ENCODE results near the gene SLCO2A1. TPM values are rescaled to one million over a fixed set of nuclear protein-coding genes. Genes with fewer than 3 reads are reported as not detected.

Gene SLCO2A1
- polyA plus RNA-seq, 4 donors, result 1.6 to 36.7 (median 4.9) TPM

DNA sequence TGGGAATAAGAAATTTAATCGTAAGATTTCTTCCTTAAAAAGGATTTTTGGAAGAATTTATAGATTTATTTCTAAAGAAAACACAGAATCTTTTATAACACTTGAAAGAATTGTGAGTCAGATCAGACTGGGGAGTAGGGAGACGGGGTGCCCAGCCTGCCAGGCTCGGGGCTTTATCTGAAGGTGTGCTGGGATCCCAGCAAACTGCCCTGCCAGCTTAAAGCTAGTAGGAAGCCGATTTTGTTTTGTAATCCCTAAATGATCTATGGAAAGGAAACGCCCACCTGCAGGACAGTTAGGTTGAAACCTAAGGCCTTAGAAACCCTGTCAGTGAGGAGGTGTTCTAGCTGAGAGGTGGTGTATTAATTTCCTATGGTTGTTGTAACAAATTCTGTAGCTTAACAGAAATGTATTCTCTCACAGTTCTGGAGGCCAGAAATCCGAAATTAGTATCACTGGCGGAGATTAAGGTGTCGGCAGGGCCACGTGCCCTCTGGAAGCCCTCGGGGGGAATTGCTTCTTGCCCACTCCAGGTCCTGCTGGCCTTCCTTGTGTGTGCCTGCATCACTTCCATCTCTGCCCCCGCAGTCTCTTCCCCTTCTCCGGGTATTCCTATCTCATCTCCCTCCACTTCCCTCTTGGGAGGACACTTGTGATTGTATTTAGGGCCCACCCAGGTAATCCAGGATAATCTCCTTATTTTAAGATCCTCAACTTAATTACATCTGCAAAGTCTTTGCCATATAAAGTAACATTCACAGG is 114.7 kb downstream of the SLCO2A1 start:
- no peak overlapping the region for H3K4me3 ChIP-seq (ENCODE audit: low read depth in 1 of 3, low read length in 3 of 3)
- peaks cover 0 to 7% (median 1%) of the 10 kb centered on the region in 3 donors for H3K27me3 ChIP-seq (ENCODE audit: control insufficient read depth in 3 of 3, insufficient read depth in 3 of 3, low read length in 3 of 3)
- H3K27ac ChIP-seq (ENCODE audit: low read depth in 1 of 3, low read length in 2 of 3), result no peak overlapping the region
- no peaks in the 10 kb centered on the region for H3K4me1 ChIP-seq (ENCODE audit: control insufficient read depth in 3 of 3, insufficient read depth in 2 of 3, low read depth in 1 of 3, low read length in 2 of 3)
- DNase-seq, result no peak
- WGBS, 3 donors, result 77 to 82% (median 78%) methylated on average over 12 of the region's 12 CpGs
- FAIRE-seq, result no peak
- H3K36me3 ChIP-seq (ENCODE audit: control insufficient read depth in 3 of 3, insufficient read depth in 2 of 3, low read depth in 1 of 3, low read length in 3 of 3), result no peaks in the 10 kb centered on the region
- no peaks in the 10 kb centered on the region for H3K9me3 ChIP-seq (ENCODE audit: control insufficient read depth in 2 of 2, insufficient read depth in 1 of 2, low read depth in 1 of 2, low read length in 1 of 2)

DNA sequence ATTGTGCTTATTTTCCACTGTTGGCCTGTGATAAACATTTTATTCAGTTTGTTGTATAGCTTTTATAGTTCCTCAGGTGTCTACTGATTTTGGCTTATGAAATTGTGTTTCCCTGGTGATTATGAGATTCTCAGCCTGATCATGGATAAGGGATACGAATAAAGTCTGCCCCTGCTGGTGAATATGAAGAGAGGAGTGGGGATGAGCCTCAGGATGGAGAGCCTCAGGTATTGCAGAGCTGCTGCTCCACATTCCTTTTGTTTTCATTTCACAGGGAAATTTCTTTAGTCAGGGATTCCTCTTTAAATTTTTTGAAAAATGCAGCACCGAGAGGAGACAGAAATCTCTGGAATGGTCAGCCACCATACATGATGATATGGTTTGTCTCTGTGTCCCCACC is 119.3 kb downstream of the SLCO2A1 start:
- H3K27me3 ChIP-seq (ENCODE audit: control insufficient read depth in 3 of 3, insufficient read depth in 3 of 3, low read length in 3 of 3), result peaks cover 0 to 5% (median 0%) of the 10 kb centered on the region in 3 donors
- no peak overlapping the region for H3K4me3 ChIP-seq (ENCODE audit: low read depth in 1 of 3, low read length in 3 of 3)
- H3K36me3 ChIP-seq (ENCODE audit: control insufficient read depth in 3 of 3, insufficient read depth in 2 of 3, low read depth in 1 of 3, low read length in 3 of 3), result no peaks in the 10 kb centered on the region
- H3K9me3 ChIP-seq (ENCODE audit: control insufficient read depth in 2 of 2, insufficient read depth in 1 of 2, low read depth in 1 of 2, low read length in 1 of 2), result no peaks in the 10 kb centered on the region
- no peak overlapping the region for H3K27ac ChIP-seq (ENCODE audit: low read depth in 1 of 3, low read length in 2 of 3)
- 65 to 76% (median 67%) methylated on average over 2 of the region's 2 CpGs for WGBS, 3 donors
- no peak for DNase-seq
- FAIRE-seq, result no peak
- H3K4me1 ChIP-seq (ENCODE audit: control insufficient read depth in 3 of 3, insufficient read depth in 2 of 3, low read depth in 1 of 3, low read length in 2 of 3), result no peaks in the 10 kb centered on the region

DNA sequence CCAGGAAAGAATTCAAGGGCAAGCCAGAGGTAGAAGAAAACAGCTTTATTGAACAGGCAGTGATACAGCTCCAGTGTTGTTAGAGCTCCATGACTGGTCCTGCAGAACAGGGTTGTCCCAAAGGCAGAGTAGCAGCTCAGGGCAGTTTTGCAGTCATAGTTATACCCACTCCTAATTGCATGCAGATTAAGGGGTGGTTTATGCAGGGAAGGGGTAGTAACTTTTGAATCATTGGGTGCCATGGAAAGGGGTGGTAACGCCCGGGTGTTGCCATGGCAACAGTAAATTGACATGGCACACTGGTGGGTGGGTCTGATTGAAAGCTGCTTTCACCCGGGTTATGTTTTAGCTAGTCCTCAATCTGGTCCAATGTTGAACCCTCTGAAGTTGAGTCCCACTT is 124.3 kb downstream of the SLCO2A1 start:
- Histone ChIP-seq H3K4me3 (ENCODE audit: low read depth in 1 of 3, low read length in 3 of 3) (no peak overlapping the region), H3K36me3 (ENCODE audit: control insufficient read depth in 3 of 3, insufficient read depth in 2 of 3, low read depth in 1 of 3, low read length in 3 of 3) (no peaks in the 10 kb centered on the region), H3K27ac (ENCODE audit: low read depth in 1 of 3, low read length in 2 of 3) (no peak overlapping the region), H3K27me3 (ENCODE audit: control insufficient read depth in 3 of 3, insufficient read depth in 3 of 3, low read length in 3 of 3) (peaks cover 0 to 12% (median 5%) of the 10 kb centered on the region in 3 donors), H3K4me1 (ENCODE audit: control insufficient read depth in 3 of 3, insufficient read depth in 2 of 3, low read depth in 1 of 3, low read length in 2 of 3) (no peaks in the 10 kb centered on the region), H3K9me3 (ENCODE audit: control insufficient read depth in 2 of 2, insufficient read depth in 1 of 2, low read depth in 1 of 2, low read length in 1 of 2) (no peaks in the 10 kb centered on the region)
- WGBS, 3 donors, result 48 to 69% (median 61%) methylated on average over 3 of the region's 3 CpGs
- DNase-seq, result no peak
- no peak for FAIRE-seq

DNA sequence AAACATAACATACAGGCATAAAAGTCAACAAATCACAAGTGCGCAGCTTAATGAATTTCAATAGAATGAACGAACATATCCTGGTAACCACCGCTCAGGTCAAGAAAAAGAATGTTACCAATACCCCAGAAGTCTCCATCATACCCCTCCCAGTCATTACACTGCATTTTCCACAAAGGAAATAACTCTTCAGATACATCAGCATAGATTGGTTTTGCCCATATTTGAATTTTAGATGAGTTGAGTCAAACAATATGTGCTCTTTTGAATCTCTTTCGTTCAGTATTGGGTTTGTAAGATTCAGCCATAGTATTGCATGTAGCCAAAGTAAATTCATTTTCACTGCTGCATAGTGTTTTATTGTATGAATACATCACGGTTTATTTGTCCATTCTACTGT is 127.9 kb downstream of the SLCO2A1 start:
- 81 to 84% (median 83%) methylated on average over 5 of the region's 5 CpGs for WGBS, 3 donors
- DNase-seq, result no peak
- Histone ChIP-seq H3K4me1 (ENCODE audit: control insufficient read depth in 3 of 3, insufficient read depth in 2 of 3, low read depth in 1 of 3, low read length in 2 of 3) (no peaks in the 10 kb centered on the region), H3K9me3 (ENCODE audit: control insufficient read depth in 2 of 2, insufficient read depth in 1 of 2, low read depth in 1 of 2, low read length in 1 of 2) (no peaks in the 10 kb centered on the region), H3K27me3 (ENCODE audit: control insufficient read depth in 3 of 3, insufficient read depth in 3 of 3, low read length in 3 of 3) (peaks cover 0 to 27% (median 5%) of the 10 kb centered on the region in 3 donors), H3K27ac (ENCODE audit: low read depth in 1 of 3, low read length in 2 of 3) (no peak overlapping the region), H3K4me3 (ENCODE audit: low read depth in 1 of 3, low read length in 3 of 3) (no peak overlapping the region), H3K36me3 (ENCODE audit: control insufficient read depth in 3 of 3, insufficient read depth in 2 of 3, low read depth in 1 of 3, low read length in 3 of 3) (no peaks in the 10 kb centered on the region)
- no peak for FAIRE-seq

GRCh38 chr3:133901083-133901482 is 128.6 kb downstream of the SLCO2A1 start:
- no peak for DNase-seq
- WGBS, 3 donors, result 81 to 88% (median 85%) methylated on average over 1 of the region's 1 CpG
- Histone ChIP-seq H3K27ac (ENCODE audit: low read depth in 1 of 3, low read length in 2 of 3) (no peak overlapping the region), H3K9me3 (ENCODE audit: control insufficient read depth in 2 of 2, insufficient read depth in 1 of 2, low read depth in 1 of 2, low read length in 1 of 2) (no peaks in the 10 kb centered on the region), H3K4me1 (ENCODE audit: control insufficient read depth in 3 of 3, insufficient read depth in 2 of 3, low read depth in 1 of 3, low read length in 2 of 3) (peaks cover 0 to 3% (median 0%) of the 10 kb centered on the region in 3 donors), H3K4me3 (ENCODE audit: low read depth in 1 of 3, low read length in 3 of 3) (no peak overlapping the region), H3K36me3 (ENCODE audit: control insufficient read depth in 3 of 3, insufficient read depth in 2 of 3, low read depth in 1 of 3, low read length in 3 of 3) (no peaks in the 10 kb centered on the region), H3K27me3 (ENCODE audit: control insufficient read depth in 3 of 3, insufficient read depth in 3 of 3, low read length in 3 of 3) (peaks cover 3 to 34% (median 6%) of the 10 kb centered on the region in 3 donors)
- no peak for FAIRE-seq

DNA sequence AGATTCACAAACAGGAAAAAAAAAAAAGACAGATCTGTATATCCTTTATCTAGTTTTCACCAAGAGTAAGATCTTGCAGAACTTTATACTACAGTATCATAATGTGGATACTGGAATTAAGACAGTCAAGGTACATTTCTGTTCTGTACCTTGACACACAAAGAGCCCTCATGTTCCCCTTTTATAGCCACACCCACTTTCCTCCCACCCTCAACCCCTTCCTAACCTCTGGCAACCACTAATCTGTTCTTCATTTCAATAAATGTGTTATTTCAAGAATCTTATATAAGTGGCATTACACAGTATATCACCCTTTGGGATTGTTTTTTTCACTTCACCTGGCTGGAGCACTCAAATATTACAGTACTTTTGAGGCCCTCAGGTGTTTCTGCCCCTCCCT is 130.4 kb downstream of the SLCO2A1 start:
- no peak for DNase-seq
- no peak overlapping the region for H3K27ac ChIP-seq (ENCODE audit: low read depth in 1 of 3, low read length in 2 of 3)
- peaks cover 3 to 42% (median 8%) of the 10 kb centered on the region in 3 donors for H3K27me3 ChIP-seq (ENCODE audit: control insufficient read depth in 3 of 3, insufficient read depth in 3 of 3, low read length in 3 of 3)
- no peak overlapping the region for H3K4me3 ChIP-seq (ENCODE audit: low read depth in 1 of 3, low read length in 3 of 3)
- H3K36me3 ChIP-seq (ENCODE audit: control insufficient read depth in 3 of 3, insufficient read depth in 2 of 3, low read depth in 1 of 3, low read length in 3 of 3), result no peaks in the 10 kb centered on the region
- H3K9me3 ChIP-seq (ENCODE audit: control insufficient read depth in 2 of 2, insufficient read depth in 1 of 2, low read depth in 1 of 2, low read length in 1 of 2), result no peaks in the 10 kb centered on the region
- peaks cover 0 to 9% (median 0%) of the 10 kb centered on the region in 3 donors for H3K4me1 ChIP-seq (ENCODE audit: control insufficient read depth in 3 of 3, insufficient read depth in 2 of 3, low read depth in 1 of 3, low read length in 2 of 3)
- no peak for FAIRE-seq

- H3K36me3 ChIP-seq (ENCODE audit: control insufficient read depth in 3 of 3, insufficient read depth in 2 of 3, low read depth in 1 of 3, low read length in 3 of 3), result no peaks in the 10 kb centered on the region
- DNase-seq (no peak), FAIRE-seq (no peak)
- H3K4me3 ChIP-seq (ENCODE audit: low read depth in 1 of 3, low read length in 3 of 3), result no peak overlapping the region
- 71 to 80% (median 73%) methylated on average over 7 of the region's 7 CpGs for WGBS, 3 donors
- H3K4me1 ChIP-seq (ENCODE audit: control insufficient read depth in 3 of 3, insufficient read depth in 2 of 3, low read depth in 1 of 3, low read length in 2 of 3), result peaks cover 0 to 9% (median 0%) of the 10 kb centered on the region in 3 donors
- H3K27me3 ChIP-seq (ENCODE audit: control insufficient read depth in 3 of 3, insufficient read depth in 3 of 3, low read length in 3 of 3), result peaks cover 3 to 52% (median 5%) of the 10 kb centered on the region in 3 donors
- H3K9me3 ChIP-seq (ENCODE audit: control insufficient read depth in 2 of 2, insufficient read depth in 1 of 2, low read depth in 1 of 2, low read length in 1 of 2), result no peaks in the 10 kb centered on the region
- no peak overlapping the region for H3K27ac ChIP-seq (ENCODE audit: low read depth in 1 of 3, low read length in 2 of 3)
Measured at GRCh38 chr3:133897547-133897946, 132.2 kb downstream of the SLCO2A1 start.

GRCh38 chr3:133896002-133896761 is 133.5 kb downstream of the SLCO2A1 start:
- no peaks in the 10 kb centered on the region for H3K9me3 ChIP-seq (ENCODE audit: control insufficient read depth in 2 of 2, insufficient read depth in 1 of 2, low read depth in 1 of 2, low read length in 1 of 2)
- DNase-seq (peak in 1 of 2 donors; percentile 40), FAIRE-seq (no peak)
- peak overlapping the region in 2 of 3 donors; percentile 49 to 51 for H3K4me3 ChIP-seq (ENCODE audit: low read depth in 1 of 3, low read length in 3 of 3)
- H3K36me3 ChIP-seq (ENCODE audit: control insufficient read depth in 3 of 3, insufficient read depth in 2 of 3, low read depth in 1 of 3, low read length in 3 of 3), result no peaks in the 10 kb centered on the region
- peaks cover 0 to 9% (median 0%) of the 10 kb centered on the region in 3 donors for H3K4me1 ChIP-seq (ENCODE audit: control insufficient read depth in 3 of 3, insufficient read depth in 2 of 3, low read depth in 1 of 3, low read length in 2 of 3)
- H3K27ac ChIP-seq (ENCODE audit: low read depth in 1 of 3, low read length in 2 of 3), result no peak overlapping the region
- 8 to 14% (median 13%) methylated on average over 36 to 37 of the region's 37 CpGs for WGBS, 3 donors
- peaks cover 3 to 49% (median 4%) of the 10 kb centered on the region in 3 donors for H3K27me3 ChIP-seq (ENCODE audit: control insufficient read depth in 3 of 3, insufficient read depth in 3 of 3, low read length in 3 of 3)
